HEK293 (cell line): Measurements from ENCODE around the gene DRC1.

ENCODE experiments used
- CTCF ChIA-PET: fragments of 350-600 bp; formaldehyde crosslinking; extraction: SDS; loops from one replicate; lab custom pipeline; 2021; ENCODE audit warnings: antibody characterized with exemption; lab: Yijun Ruan, JAX
- POLR2A ChIA-PET: fragments of 300-600 bp; formaldehyde crosslinking; extraction: SDS; loops from one replicate; lab custom pipeline; 2020; ENCODE audit warnings: antibody characterized with exemption, inconsistent platforms; lab: Yijun Ruan, JAX
- H3K27ac ChIP-seq: fragments of 200-500 bp; sonication (Bioruptor generic); 2 replicates; pipeline ENCODE4 v1.5.1; 2014; ENCODE audit warnings: low read depth, low read length, control low read depth, inconsistent platforms; ENCODE audit errors: extremely low read depth
- H3K36me3 ChIP-seq, 2 experiments: fragments of 200-500 bp in 1 of 2; sonication (Bioruptor generic) in 1 of 2; 1 replicate in 1 of 2; 2 replicates in 1 of 2; pipeline ENCODE4 v1.5.1; 2014 to 2017; ENCODE audit warnings: inconsistent platforms in 2 of 2, low read length in 2 of 2; ENCODE audit not compliant: control insufficient read depth in 2 of 2, insufficient read depth in 1 of 2
- H3K4me1 ChIP-seq: fragments of 200-500 bp; sonication (Bioruptor generic); 2 replicates; pipeline ENCODE4 v1.5.1; 2014; ENCODE audit warnings: mild to moderate bottlenecking, low read length, inconsistent platforms; ENCODE audit not compliant: control insufficient read depth, insufficient read depth
- H3K4me3 ChIP-seq: 2 replicates; pipeline ENCODE4 v1.5.1; 2011; ENCODE audit warnings: low read depth, mild to moderate bottlenecking, control low read depth, low read length, moderate library complexity
- H3K9me3 ChIP-seq: fragments of 200-500 bp; sonication (Bioruptor generic); 2 replicates; pipeline ENCODE4 v1.5.1; 2014; ENCODE audit warnings: low read depth, low read length, inconsistent platforms; ENCODE audit not compliant: control insufficient read depth, insufficient read depth
- OSR2 ChIP-seq: fragments of 450-650 bp; formaldehyde crosslinking; IDR thresholded peaks from 2 replicates; pipeline ENCODE4 v1.5.1; 2016; ENCODE audit warnings: missing biosample characterization, missing genetic modification characterization
- ZBTB21 ChIP-seq: fragments of 450-650 bp; formaldehyde crosslinking; IDR thresholded peaks from 2 replicates; pipeline ENCODE4 v1.5.1; 2017; ENCODE audit warnings: missing biosample characterization, missing genetic modification characterization
- ZNF26 ChIP-seq: fragments of 450-650 bp; formaldehyde crosslinking; IDR thresholded peaks from 2 replicates; pipeline ENCODE4 v1.5.1; 2016; ENCODE audit warnings: missing biosample characterization, missing genetic modification characterization
- ZNF350 ChIP-seq: fragments of 450-650 bp; formaldehyde crosslinking; IDR thresholded peaks from 2 replicates; pipeline ENCODE4 v1.5.0; 2017; ENCODE audit warnings: missing biosample characterization, mild to moderate bottlenecking, missing genetic modification characterization
- ZNF37A ChIP-seq: fragments of 450-650 bp; IDR thresholded peaks from 2 replicates; pipeline ENCODE4 v1.5.1; 2018; ENCODE audit warnings: missing biosample characterization, missing genetic modification characterization
- ZNF391 ChIP-seq: fragments of 450-650 bp; formaldehyde crosslinking; IDR thresholded peaks from 2 replicates; pipeline ENCODE4 v1.5.1; 2016; ENCODE audit warnings: low read depth, missing biosample characterization, missing genetic modification characterization, borderline replicate concordance
- ZNF530 ChIP-seq: fragments of 450-650 bp; formaldehyde crosslinking; IDR thresholded peaks from 2 replicates; pipeline ENCODE4 v1.5.1; 2016; ENCODE audit warnings: low read depth, missing biosample characterization, missing genetic modification characterization
- ZNF549 ChIP-seq: fragments of 450-650 bp; IDR thresholded peaks from 2 replicates; pipeline ENCODE4 v1.5.1; 2018; ENCODE audit warnings: missing biosample characterization, missing genetic modification characterization, mild to moderate bottlenecking, inconsistent platforms, moderate library complexity
- ZNF558 ChIP-seq: fragments of 450-650 bp; formaldehyde crosslinking; IDR thresholded peaks from 2 replicates; pipeline ENCODE4 v1.5.1; 2016; ENCODE audit warnings: missing biosample characterization, missing genetic modification characterization
- ZNF624 ChIP-seq: fragments of 450-650 bp; formaldehyde crosslinking; IDR thresholded peaks from 2 replicates; pipeline ENCODE4 v1.5.1; 2017; ENCODE audit warnings: missing biosample characterization, missing genetic modification characterization
- ZNF654 ChIP-seq: fragments of 450-650 bp; formaldehyde crosslinking; IDR thresholded peaks from 2 replicates; pipeline ENCODE4 v1.5.1; 2016; ENCODE audit warnings: low read depth, missing biosample characterization, missing genetic modification characterization
- ZNF670 ChIP-seq: fragments of 450-650 bp; formaldehyde crosslinking; IDR thresholded peaks from 2 replicates; pipeline ENCODE4 v1.5.1; 2016; ENCODE audit warnings: missing biosample characterization, missing genetic modification characterization, low read depth
- ZNF677 ChIP-seq: fragments of 450-650 bp; IDR thresholded peaks from 2 replicates; pipeline ENCODE4 v1.5.0; 2018; ENCODE audit warnings: missing biosample characterization, mild to moderate bottlenecking, missing genetic modification characterization, moderate library complexity
- ZNF768 ChIP-seq: fragments of 450-650 bp; formaldehyde crosslinking; IDR thresholded peaks from 2 replicates; pipeline ENCODE4 v1.5.1; 2018; ENCODE audit warnings: missing biosample characterization, mild to moderate bottlenecking, missing genetic modification characterization
- TF ChIP-seq, protein P1 (sequence below): fragments of 450-650 bp; formaldehyde crosslinking; IDR thresholded peaks from 2 replicates; pipeline ENCODE4 v1.5.1; 2016; ENCODE audit warnings: missing biosample characterization, missing genetic modification characterization, low read depth
- TF ChIP-seq, protein P2 (sequence below): fragments of 450-650 bp; IDR thresholded peaks from 2 replicates; pipeline ENCODE4 v1.5.1; 2018; ENCODE audit warnings: missing biosample characterization, mild to moderate bottlenecking, missing genetic modification characterization
- TF ChIP-seq, protein P3 (sequence below): fragments of 450-650 bp; formaldehyde crosslinking; IDR thresholded peaks from 2 replicates; pipeline ENCODE4 v1.5.1; 2016; ENCODE audit warnings: missing biosample characterization, missing genetic modification characterization, borderline replicate concordance
- TF ChIP-seq, protein P4 (sequence below): fragments of 450-650 bp; formaldehyde crosslinking; IDR thresholded peaks from 2 replicates; pipeline ENCODE4 v1.5.1; 2016; ENCODE audit warnings: missing biosample characterization, missing genetic modification characterization
- TF ChIP-seq, protein P5 (sequence below): fragments of 450-650 bp; formaldehyde crosslinking; IDR thresholded peaks from 2 replicates; pipeline ENCODE4 v1.5.1; 2016; ENCODE audit warnings: missing biosample characterization, missing genetic modification characterization, low read depth

DRC1 gene

GRCh38 chr2:26414311-26414710, 12.6 kb downstream of the DRC1 start:
- CTCF ChIA-PET: interaction anchor here (0.5 kb wide), 1 partner anchor 1765 kb away, joined by 4 read pairs; no protein-coding TSS in a partner anchor
- no peak for TF ChIP-seq ZNF558 (tag by site-specific recombination)
- TF ChIP-seq, protein P1, sequence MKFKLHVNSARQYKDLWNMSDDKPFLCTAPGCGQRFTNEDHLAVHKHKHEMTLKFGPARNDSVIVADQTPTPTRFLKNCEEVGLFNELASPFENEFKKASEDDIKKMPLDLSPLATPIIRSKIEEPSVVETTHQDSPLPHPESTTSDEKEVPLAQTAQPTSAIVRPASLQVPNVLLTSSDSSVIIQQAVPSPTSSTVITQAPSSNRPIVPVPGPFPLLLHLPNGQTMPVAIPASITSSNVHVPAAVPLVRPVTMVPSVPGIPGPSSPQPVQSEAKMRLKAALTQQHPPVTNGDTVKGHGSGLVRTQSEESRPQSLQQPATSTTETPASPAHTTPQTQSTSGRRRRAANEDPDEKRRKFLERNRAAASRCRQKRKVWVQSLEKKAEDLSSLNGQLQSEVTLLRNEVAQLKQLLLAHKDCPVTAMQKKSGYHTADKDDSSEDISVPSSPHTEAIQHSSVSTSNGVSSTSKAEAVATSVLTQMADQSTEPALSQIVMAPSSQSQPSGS: peak; percentile 30; the same call in 1 of the 2 replicates
- TF ChIP-seq ZNF670 (tag by site-specific recombination): no peak
- no peak for TF ChIP-seq OSR2 (tag by site-specific recombination)
- Histone ChIP-seq H3K4me1 (no peaks in the 10 kb centered on the region), H3K9me3 (no peaks in the 10 kb centered on the region), H3K36me3 (no peaks in the 10 kb centered on the region), H3K27ac (no peak overlapping the region), H3K4me3 (no peak overlapping the region)
- POLR2A ChIA-PET: no interaction called here

DNA sequence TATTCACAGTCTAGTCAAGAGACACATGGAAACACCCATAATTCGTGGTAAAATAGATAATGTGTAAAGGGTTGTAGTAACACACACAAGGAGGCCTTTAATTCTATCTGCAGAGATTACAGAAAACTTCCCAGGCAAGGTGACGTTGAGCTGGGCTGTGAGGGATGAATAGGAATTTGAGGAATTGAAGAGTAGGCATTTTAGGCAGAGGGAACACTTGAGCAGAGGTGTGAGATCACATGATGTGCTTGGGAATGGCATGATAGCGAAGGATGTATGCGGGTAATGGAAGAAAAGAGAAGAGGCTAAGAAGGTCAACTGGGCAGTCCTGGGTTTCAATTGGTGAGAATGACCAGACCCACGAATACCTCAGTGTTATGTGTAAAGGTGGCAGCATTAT, 20.2 kb downstream of the DRC1 start:
- TF ChIP-seq ZNF654 (tag by site-specific recombination) (no peak), ZNF549 (tag by site-specific recombination) (no peak), ZNF530 (no peak), ZNF768 (tag by site-specific recombination) (no peak), ZNF350 (tag by site-specific recombination) (no peak), ZNF37A (tag by site-specific recombination) (no peak), ZNF677 (tag by site-specific recombination) (no peak), ZNF26 (tag by site-specific recombination) (no peak), ZNF391 (no peak), ZNF624 (no peak), ZBTB21 (tag by site-specific recombination) (no peak)
- TF ChIP-seq, protein P2, sequence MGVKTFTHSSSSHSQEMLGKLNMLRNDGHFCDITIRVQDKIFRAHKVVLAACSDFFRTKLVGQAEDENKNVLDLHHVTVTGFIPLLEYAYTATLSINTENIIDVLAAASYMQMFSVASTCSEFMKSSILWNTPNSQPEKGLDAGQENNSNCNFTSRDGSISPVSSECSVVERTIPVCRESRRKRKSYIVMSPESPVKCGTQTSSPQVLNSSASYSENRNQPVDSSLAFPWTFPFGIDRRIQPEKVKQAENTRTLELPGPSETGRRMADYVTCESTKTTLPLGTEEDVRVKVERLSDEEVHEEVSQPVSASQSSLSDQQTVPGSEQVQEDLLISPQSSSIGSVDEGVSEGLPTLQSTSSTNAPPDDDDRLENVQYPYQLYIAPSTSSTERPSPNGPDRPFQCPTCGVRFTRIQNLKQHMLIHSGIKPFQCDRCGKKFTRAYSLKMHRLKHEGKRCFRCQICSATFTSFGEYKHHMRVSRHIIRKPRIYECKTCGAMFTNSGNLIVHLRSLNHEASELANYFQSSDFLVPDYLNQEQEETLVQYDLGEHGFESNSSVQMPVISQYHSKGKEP (tag by site-specific recombination): no peak
- TF ChIP-seq, protein P3, sequence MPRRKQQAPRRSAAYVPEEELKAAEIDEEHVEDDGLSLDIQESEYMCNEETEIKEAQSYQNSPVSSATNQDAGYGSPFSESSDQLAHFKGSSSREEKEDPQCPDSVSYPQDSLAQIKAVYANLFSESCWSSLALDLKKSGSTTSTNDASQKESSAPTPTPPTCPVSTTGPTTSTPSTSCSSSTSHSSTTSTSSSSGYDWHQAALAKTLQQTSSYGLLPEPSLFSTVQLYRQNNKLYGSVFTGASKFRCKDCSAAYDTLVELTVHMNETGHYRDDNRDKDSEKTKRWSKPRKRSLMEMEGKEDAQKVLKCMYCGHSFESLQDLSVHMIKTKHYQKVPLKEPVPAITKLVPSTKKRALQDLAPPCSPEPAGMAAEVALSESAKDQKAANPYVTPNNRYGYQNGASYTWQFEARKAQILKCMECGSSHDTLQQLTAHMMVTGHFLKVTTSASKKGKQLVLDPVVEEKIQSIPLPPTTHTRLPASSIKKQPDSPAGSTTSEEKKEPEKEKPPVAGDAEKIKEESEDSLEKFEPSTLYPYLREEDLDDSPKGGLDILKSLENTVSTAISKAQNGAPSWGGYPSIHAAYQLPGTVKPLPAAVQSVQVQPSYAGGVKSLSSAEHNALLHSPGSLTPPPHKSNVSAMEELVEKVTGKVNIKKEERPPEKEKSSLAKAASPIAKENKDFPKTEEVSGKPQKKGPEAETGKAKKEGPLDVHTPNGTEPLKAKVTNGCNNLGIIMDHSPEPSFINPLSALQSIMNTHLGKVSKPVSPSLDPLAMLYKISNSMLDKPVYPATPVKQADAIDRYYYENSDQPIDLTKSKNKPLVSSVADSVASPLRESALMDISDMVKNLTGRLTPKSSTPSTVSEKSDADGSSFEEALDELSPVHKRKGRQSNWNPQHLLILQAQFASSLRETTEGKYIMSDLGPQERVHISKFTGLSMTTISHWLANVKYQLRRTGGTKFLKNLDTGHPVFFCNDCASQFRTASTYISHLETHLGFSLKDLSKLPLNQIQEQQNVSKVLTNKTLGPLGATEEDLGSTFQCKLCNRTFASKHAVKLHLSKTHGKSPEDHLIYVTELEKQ (tag by site-specific recombination): no peak
- TF ChIP-seq, protein P4, sequence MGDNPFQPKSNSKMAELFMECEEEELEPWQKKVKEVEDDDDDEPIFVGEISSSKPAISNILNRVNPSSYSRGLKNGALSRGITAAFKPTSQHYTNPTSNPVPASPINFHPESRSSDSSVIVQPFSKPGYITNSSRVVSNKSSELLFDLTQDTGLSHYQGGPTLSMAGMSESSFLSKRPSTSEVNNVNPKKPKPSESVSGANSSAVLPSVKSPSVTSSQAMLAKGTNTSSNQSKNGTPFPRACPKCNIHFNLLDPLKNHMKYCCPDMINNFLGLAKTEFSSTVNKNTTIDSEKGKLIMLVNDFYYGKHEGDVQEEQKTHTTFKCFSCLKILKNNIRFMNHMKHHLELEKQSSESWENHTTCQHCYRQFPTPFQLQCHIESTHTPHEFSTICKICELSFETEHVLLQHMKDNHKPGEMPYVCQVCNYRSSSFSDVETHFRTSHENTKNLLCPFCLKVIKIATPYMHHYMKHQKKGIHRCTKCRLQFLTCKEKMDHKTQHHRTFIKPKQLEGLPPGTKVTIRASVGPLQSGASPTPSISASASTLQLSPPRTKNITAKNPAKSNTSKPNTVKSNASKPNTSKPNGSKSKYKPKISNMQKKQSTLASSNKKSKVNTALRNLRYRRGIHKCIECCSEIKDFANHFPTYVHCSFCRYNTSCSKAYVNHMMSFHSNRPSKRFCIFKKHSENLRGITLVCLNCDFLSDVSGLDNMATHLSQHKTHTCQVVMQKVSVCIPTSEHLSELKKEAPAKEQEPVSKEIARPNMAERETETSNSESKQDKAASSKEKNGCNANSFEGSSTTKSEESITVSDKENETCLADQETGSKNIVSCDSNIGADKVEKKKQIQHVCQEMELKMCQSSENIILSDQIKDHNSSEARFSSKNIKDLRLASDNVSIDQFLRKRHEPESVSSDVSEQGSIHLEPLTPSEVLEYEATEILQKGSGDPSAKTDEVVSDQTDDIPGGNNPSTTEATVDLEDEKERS: no peak
- TF ChIP-seq, protein P5, sequence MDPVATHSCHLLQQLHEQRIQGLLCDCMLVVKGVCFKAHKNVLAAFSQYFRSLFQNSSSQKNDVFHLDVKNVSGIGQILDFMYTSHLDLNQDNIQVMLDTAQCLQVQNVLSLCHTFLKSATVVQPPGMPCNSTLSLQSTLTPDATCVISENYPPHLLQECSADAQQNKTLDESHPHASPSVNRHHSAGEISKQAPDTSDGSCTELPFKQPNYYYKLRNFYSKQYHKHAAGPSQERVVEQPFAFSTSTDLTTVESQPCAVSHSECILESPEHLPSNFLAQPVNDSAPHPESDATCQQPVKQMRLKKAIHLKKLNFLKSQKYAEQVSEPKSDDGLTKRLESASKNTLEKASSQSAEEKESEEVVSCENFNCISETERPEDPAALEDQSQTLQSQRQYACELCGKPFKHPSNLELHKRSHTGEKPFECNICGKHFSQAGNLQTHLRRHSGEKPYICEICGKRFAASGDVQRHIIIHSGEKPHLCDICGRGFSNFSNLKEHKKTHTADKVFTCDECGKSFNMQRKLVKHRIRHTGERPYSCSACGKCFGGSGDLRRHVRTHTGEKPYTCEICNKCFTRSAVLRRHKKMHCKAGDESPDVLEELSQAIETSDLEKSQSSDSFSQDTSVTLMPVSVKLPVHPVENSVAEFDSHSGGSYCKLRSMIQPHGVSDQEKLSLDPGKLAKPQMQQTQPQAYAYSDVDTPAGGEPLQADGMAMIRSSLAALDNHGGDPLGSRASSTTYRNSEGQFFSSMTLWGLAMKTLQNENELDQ (tag by site-specific recombination): no peak
- Histone ChIP-seq H3K4me1 (no peaks in the 10 kb centered on the region), H3K9me3 (no peaks in the 10 kb centered on the region), H3K27ac (no peak overlapping the region), H3K36me3 (no peaks in the 10 kb centered on the region), H3K4me3 (no peak overlapping the region)
- ChIA-PET POLR2A (no interaction called here), CTCF (no interaction called here)
